IMR-90 (cell line): Measurements from ENCODE around the gene KDM1B. TPM values are rescaled to one million over a fixed set of nuclear protein-coding genes. Genes with fewer than 3 reads are reported as not detected.
"Not testable (repeated sequence)": the region's sequence is repeated elsewhere in the genome, so short reads cannot be mapped to it uniquely, and the experiment has no call there.

Experiments used
- ATAC-seq: fragments of 200-7000 bp; cut with Tn5 transposase; 2 replicates; pipeline ENCODE4 v1.9.1; 2020; ENCODE audit warnings: low read depth, mild to moderate bottlenecking, moderate library complexity
- BruUV-seq: library from RNA; stranded (reverse); fragments of 400-500 nt; replicated peaks from 2 replicates; lab custom pipeline; 2021; lab: Mats Ljungman, UMichigan
- CTCF ChIA-PET: fragments of 300-600 bp; formaldehyde crosslinking; extraction: SDS; loops from one replicate; lab custom pipeline; 2021; ENCODE audit warnings: antibody characterized with exemption; lab: Yijun Ruan, JAX
- POLR2A ChIA-PET: fragments of 300-600 bp; sonication (Branson Sonifier 250); formaldehyde crosslinking; loops from one replicate; lab custom pipeline; 2022; ENCODE audit warnings: antibody characterized with exemption; ENCODE audit not compliant: unreplicated experiment; lab: Charles Lee
- DNase-seq: peaks from one replicate; pipeline ENCODE4 v3.0.0; 2013
- H2AFZ ChIP-seq: replicated peaks from 2 replicates; pipeline ENCODE3; 2013; ENCODE audit warnings: low read length, mild to moderate bottlenecking; ENCODE audit not compliant: poor library complexity
- H2AK5ac ChIP-seq: 2 replicates; pipeline ENCODE4 v1.6.1; 2013; ENCODE audit warnings: low read depth, low read length, inconsistent platforms
- H2AK9ac ChIP-seq: replicated peaks from 2 replicates; pipeline ENCODE3; 2013; ENCODE audit warnings: mild to moderate bottlenecking, low read depth, low read length, moderate library complexity; ENCODE audit not compliant: poor library complexity
- H2BK120ac ChIP-seq: 2 replicates; pipeline ENCODE4 v1.6.1; 2013; ENCODE audit warnings: low read depth, low read length, inconsistent platforms
- H2BK15ac ChIP-seq: 3 replicates; pipeline ENCODE4 v1.6.1; 2013; ENCODE audit warnings: low read depth, low read length, inconsistent platforms
- H2BK20ac ChIP-seq: 2 replicates; pipeline ENCODE4 v1.6.1; 2013; ENCODE audit warnings: low read depth, mild to moderate bottlenecking, inconsistent platforms, low read length, moderate library complexity
- H2BK5ac ChIP-seq: 2 replicates; pipeline ENCODE4 v1.6.1; 2013; ENCODE audit warnings: mild to moderate bottlenecking, low read depth, low read length, inconsistent platforms; ENCODE audit not compliant: poor library complexity, severe bottlenecking
- H3K14ac ChIP-seq: replicated peaks from 2 replicates; pipeline ENCODE4 v1.6.1; 2013; ENCODE audit warnings: low read depth, low read length, inconsistent platforms
- H3K18ac ChIP-seq: 2 replicates; pipeline ENCODE4 v1.6.1; 2013; ENCODE audit warnings: low read depth, low read length, control low read depth
- H3K23ac ChIP-seq: 2 replicates; pipeline ENCODE4 v1.6.1; 2013; ENCODE audit warnings: low read depth, low read length, inconsistent platforms
- H3K27ac ChIP-seq: 2 replicates; pipeline ENCODE4 v1.5.1; 2013; ENCODE audit warnings: mild to moderate bottlenecking, control low read depth, low read length; ENCODE audit not compliant: insufficient read depth
- H3K27me3 ChIP-seq: 2 replicates; pipeline ENCODE4 v1.6.1; 2013; ENCODE audit warnings: low read length; ENCODE audit not compliant: control insufficient read depth, insufficient read depth
- H3K36me3 ChIP-seq: 2 replicates; pipeline ENCODE4 v1.6.1; 2013; ENCODE audit warnings: low read length, mixed read lengths; ENCODE audit not compliant: control insufficient read depth, insufficient read depth
- H3K4ac ChIP-seq: 2 replicates; pipeline ENCODE4 v1.6.1; 2013; ENCODE audit warnings: low read depth, low read length, inconsistent platforms
- H3K4me1 ChIP-seq: 2 replicates; pipeline ENCODE4 v1.6.1; 2013; ENCODE audit warnings: low read length, mixed read lengths; ENCODE audit not compliant: control insufficient read depth, insufficient read depth
- H3K4me2 ChIP-seq: 2 replicates; pipeline ENCODE4 v1.6.1; 2013; ENCODE audit warnings: low read depth, mild to moderate bottlenecking, control low read depth, low read length, moderate library complexity
- H3K4me3 ChIP-seq: 2 replicates; pipeline ENCODE4 v1.5.1; 2013; ENCODE audit warnings: low read depth, mild to moderate bottlenecking, control low read depth, low read length, moderate library complexity; ENCODE audit not compliant: insufficient read depth
- H3K56ac ChIP-seq: 2 replicates; pipeline ENCODE4 v1.6.1; 2013; ENCODE audit warnings: low read length, inconsistent platforms; ENCODE audit not compliant: insufficient read depth; ENCODE audit errors: extremely low read depth
- H3K79me1 ChIP-seq, 2 experiments: 2 replicates each; pipeline ENCODE4 v1.6.1; 2013; ENCODE audit warnings: low read length in 2 of 2, inconsistent platforms in 1 of 2, low read depth in 1 of 2
- H3K9ac ChIP-seq: 2 replicates; pipeline ENCODE4 v1.6.1; 2013; ENCODE audit warnings: low read depth, low read length, control low read depth
- H3K9me1 ChIP-seq: 2 replicates; pipeline ENCODE4 v1.6.1; 2013; ENCODE audit warnings: low read length, inconsistent platforms; ENCODE audit not compliant: insufficient read depth
- H3K9me3 ChIP-seq: 2 replicates; pipeline ENCODE4 v1.6.1; 2013; ENCODE audit warnings: low read length; ENCODE audit not compliant: control insufficient read depth, insufficient read depth
- H4K20me1 ChIP-seq: 2 replicates; pipeline ENCODE4 v1.6.1; 2013; ENCODE audit warnings: low read length, inconsistent platforms; ENCODE audit not compliant: insufficient read depth
- H4K5ac ChIP-seq: 2 replicates; pipeline ENCODE4 v1.6.1; 2013; ENCODE audit warnings: mild to moderate bottlenecking, low read depth, low read length, control low read depth
- H4K8ac ChIP-seq, 2 experiments: 2 replicates each; pipeline ENCODE4 v1.6.1; 2013; ENCODE audit warnings: low read depth in 2 of 2, low read length in 2 of 2, control low read depth in 1 of 2, inconsistent platforms in 1 of 2
- H4K91ac ChIP-seq: 2 replicates; pipeline ENCODE4 v1.6.1; 2013; ENCODE audit warnings: low read depth, low read length, inconsistent platforms; ENCODE audit not compliant: insufficient read depth
- WGBS, 2 experiments: methylation state at CpG; one replicate each; pipeline versions ENCODE4 v1.1.5 to v1.1.7; 2013; ENCODE audit warnings: missing lambda C conversion rate in 2 of 2; ENCODE audit not compliant: insufficient read length in 1 of 2; ENCODE audit errors: extremely low coverage in 2 of 2; 5-methylcytosine and 5-hydroxymethylcytosine counted together
- dilution Hi-C: fragments of 300-500 bp; cut with HindIII; formaldehyde crosslinking; loops from one replicate; pipeline ENCODE4 v1.14.3; 2018; ENCODE audit warnings: low sequenced_read_pairs; ENCODE audit not compliant: unreplicated experiment
- in situ Hi-C: fragments of 300-500 bp; cut with MboI; formaldehyde crosslinking; loops from 3 replicates; pipeline ENCODE4 v1.14.3; 2019; ENCODE audit warnings: low sequenced_read_pairs, inconsistent platforms, mixed read lengths
- intact Hi-C: fragments of 100-400 bp; cut with micrococcal nuclease; formaldehyde crosslinking; loops from 2 replicates; pipeline ENCODE4 v1.10.0; 2022
- polyA plus RNA-seq, 3 experiments: library from polyadenylated mRNA; depleted of rRNA; stranded (reverse); fragments of >200 nt; gene quantifications; 2 replicates each; pipeline ENCODE4 v1.2.3, GENCODE V29; 2012; ENCODE audit warnings: low replicate concordance in 1 of 3
- total RNA-seq: library from RNA; depleted of rRNA; stranded (reverse); fragments of >200 nt; gene quantifications from 2 replicates; pipeline ENCODE4 v1.2.3, GENCODE V29; 2012

KDM1B gene
- total and polyA plus RNA-seq, 2 of the 4 experiments (the other 2 are of a cell fraction), result 13.2 to 16.7 TPM

GRCh38 chr6:18228590-18228989 lies 73.4 kb downstream of the KDM1B start:
- H3K4me3 ChIP-seq, H3K56ac ChIP-seq, H3K4me2 ChIP-seq, intact Hi-C loops, H4K20me1 ChIP-seq, H2BK5ac ChIP-seq, H4K5ac ChIP-seq, H3K27ac ChIP-seq, H3K9ac ChIP-seq, DNase-seq, H3K4me1 ChIP-seq, in situ Hi-C loops, H2BK15ac ChIP-seq, H2AK9ac ChIP-seq, H4K91ac ChIP-seq, CTCF ChIA-PET, H3K4ac ChIP-seq, H2AFZ ChIP-seq, H2BK120ac ChIP-seq, dilution Hi-C loops, H4K8ac ChIP-seq, H3K23ac ChIP-seq, H3K9me3 ChIP-seq, H3K9me1 ChIP-seq, H2AK5ac ChIP-seq, H3K27me3 ChIP-seq, H3K14ac ChIP-seq, H2BK20ac ChIP-seq, BruUV-seq, POLR2A ChIA-PET, ATAC-seq, H3K18ac ChIP-seq: not testable (repeated sequence)
- 100% methylated on average over 4 of the region's 14 CpGs; no CpG with 5 or more reads in 1 of the 2 experiments for WGBS, 2 experiments
- H3K36me3 ChIP-seq, result peaks cover 17% of the 10 kb centered on the region
- peaks cover 7 to 21% of the 10 kb centered on the region in 2 experiments for H3K79me1 ChIP-seq

- BruUV-seq, H3K9me1 ChIP-seq, H2BK5ac ChIP-seq, H3K14ac ChIP-seq, POLR2A ChIA-PET, H4K20me1 ChIP-seq, H3K9me3 ChIP-seq, H3K23ac ChIP-seq, H3K27me3 ChIP-seq, H3K56ac ChIP-seq, H2BK120ac ChIP-seq, H2BK20ac ChIP-seq, H3K18ac ChIP-seq, dilution Hi-C loops, H4K5ac ChIP-seq, ATAC-seq, H4K91ac ChIP-seq, H2AK9ac ChIP-seq, H2AFZ ChIP-seq, H3K4ac ChIP-seq, in situ Hi-C loops, H3K4me2 ChIP-seq, H2BK15ac ChIP-seq, CTCF ChIA-PET, H3K27ac ChIP-seq, H4K8ac ChIP-seq, H3K4me1 ChIP-seq, H3K4me3 ChIP-seq, H3K9ac ChIP-seq, DNase-seq, intact Hi-C loops, H2AK5ac ChIP-seq: not testable (repeated sequence)
- peaks cover 14 to 21% of the 10 kb centered on the region in 2 experiments for H3K79me1 ChIP-seq
- peaks cover 23% of the 10 kb centered on the region for H3K36me3 ChIP-seq
- 100% methylated on average over 2 of the region's 7 CpGs; no CpG with 5 or more reads in 1 of the 2 experiments for WGBS, 2 experiments
Measured at GRCh38 chr6:18231856-18232255, 76.6 kb downstream of the KDM1B start.
